MM.1S (cell line): ENCODE results near the gene CRY1.
"Not testable (repeated sequence)": the region's sequence is repeated elsewhere in the genome, so short reads cannot be mapped to it uniquely, and the experiment has no call there.

Experiments
- DNase-seq: peaks from one replicate; pipeline ENCODE4 v3.0.0-alpha.2; 2015
- H2AFZ ChIP-seq: fragments of 300-600 bp; sonication (generic); 2 replicates; pipeline ENCODE4 v1.6.0; 2016; ENCODE audit warnings: antibody characterized with exemption, low read length
- H3F3A ChIP-seq: fragments of 300-600 bp; sonication (generic); 2 replicates; pipeline ENCODE4 v1.6.1; 2016; ENCODE audit warnings: mild to moderate bottlenecking, antibody characterized with exemption, low read length, moderate library complexity, mixed read lengths; ENCODE audit not compliant: insufficient read depth
- H3K27ac ChIP-seq: fragments of 300-600 bp; sonication (generic); 2 replicates; pipeline ENCODE4 v1.5.1; 2016; ENCODE audit warnings: mild to moderate bottlenecking, low read length
- H3K27me3 ChIP-seq: fragments of 300-600 bp; sonication (generic); replicated peaks from 2 replicates; pipeline ENCODE4 v1.6.0; 2016; ENCODE audit warnings: low read length; ENCODE audit not compliant: insufficient read depth
- H3K36me3 ChIP-seq: fragments of 300-600 bp; sonication (generic); replicated peaks from 2 replicates; pipeline ENCODE4 v1.6.1; 2016; ENCODE audit warnings: mild to moderate bottlenecking, low read length, mixed read lengths; ENCODE audit not compliant: insufficient read depth
- H3K4me1 ChIP-seq: fragments of 300-600 bp; sonication (generic); 2 replicates; pipeline ENCODE4 v1.6.1; 2016; ENCODE audit warnings: low read length, mixed read lengths
- H3K4me2 ChIP-seq: fragments of 300-600 bp; sonication (generic); 2 replicates; pipeline ENCODE4 v1.6.0; 2016; ENCODE audit warnings: low read depth, low read length
- H3K4me3 ChIP-seq: fragments of 300-600 bp; sonication (generic); 2 replicates; pipeline ENCODE4 v1.5.1; 2016; ENCODE audit warnings: low read length, mixed read lengths
- H3K79me2 ChIP-seq: fragments of 300-600 bp; sonication (generic); 2 replicates; pipeline ENCODE4 v1.6.1; 2016; ENCODE audit warnings: mixed run types, low read length, mixed read lengths
- H3K9ac ChIP-seq: fragments of 300-600 bp; sonication (generic); 2 replicates; pipeline ENCODE4 v1.6.1; 2016; ENCODE audit warnings: low read length, mixed read lengths
- H3K9me2 ChIP-seq: fragments of 300-600 bp; sonication (generic); replicated peaks from 2 replicates; pipeline ENCODE4 v1.6.1; 2016; ENCODE audit warnings: mild to moderate bottlenecking, low read length, mixed read lengths; ENCODE audit not compliant: insufficient read depth
- H3K9me3 ChIP-seq: fragments of 300-600 bp; sonication (generic); replicated peaks from 2 replicates; pipeline ENCODE4 v1.6.1; 2016; ENCODE audit warnings: mild to moderate bottlenecking, low read length, mixed read lengths; ENCODE audit not compliant: insufficient read depth
- H4K20me1 ChIP-seq: fragments of 300-600 bp; sonication (generic); 2 replicates; pipeline ENCODE4 v1.6.1; 2016; ENCODE audit warnings: mild to moderate bottlenecking, low read length, moderate library complexity, mixed read lengths; ENCODE audit not compliant: insufficient read depth
- EZH2 ChIP-seq: fragments of 300-600 bp; sonication (generic); optimal IDR thresholded peaks from 2 replicates; pipeline ENCODE3; 2017; ENCODE audit warnings: low read depth, mild to moderate bottlenecking, antibody characterized with exemption, low read length, mixed read lengths
- EZH2phosphoT487 ChIP-seq: fragments of 300-600 bp; sonication (generic); IDR thresholded peaks from 2 replicates; pipeline ENCODE4 v1.6.1; 2018; ENCODE audit warnings: antibody characterized with exemption, low read length
- TF ChIP-seq, protein P1 (sequence below): fragments of 300-600 bp; sonication (generic); IDR thresholded peaks from 2 replicates; pipeline ENCODE4 v1.5.1; 2016; ENCODE audit warnings: antibody characterized with exemption, low read length, mixed read lengths

Gene CRY1

DNA sequence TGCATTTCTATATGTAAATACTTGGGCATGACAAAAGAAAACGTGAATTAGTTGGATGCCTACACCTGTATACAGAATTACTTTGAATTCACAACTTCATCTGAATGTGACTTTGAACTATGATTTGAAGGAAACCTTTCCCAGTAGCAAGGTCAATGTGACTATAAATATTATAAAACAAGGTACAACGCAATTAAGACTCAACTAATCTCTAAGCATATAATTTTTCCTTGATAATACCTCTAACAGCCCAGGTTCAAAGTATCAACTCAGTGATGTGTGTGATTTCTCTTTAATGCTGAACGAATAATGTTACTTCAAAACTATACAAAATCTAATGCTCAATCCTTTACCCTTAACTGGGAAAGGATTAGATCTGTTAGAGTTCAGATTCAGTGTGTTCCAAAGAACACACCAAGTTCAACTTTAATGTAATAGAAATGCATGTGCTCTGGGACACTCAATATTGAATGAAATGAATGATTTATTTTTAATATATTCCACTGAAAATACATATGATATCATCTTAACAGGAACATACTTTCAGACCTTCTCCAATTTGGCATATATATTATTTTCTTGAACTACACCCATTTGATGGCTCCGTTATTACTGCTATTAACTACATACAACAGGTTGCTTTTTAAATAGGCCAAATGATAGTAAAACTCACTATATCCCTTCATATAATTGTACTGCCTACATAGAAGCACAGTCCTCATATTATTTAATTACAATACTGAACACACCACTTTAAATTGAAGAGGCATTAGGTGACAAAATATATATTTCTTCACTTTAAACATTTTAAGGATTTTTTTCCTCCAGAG, 66.3 kb downstream of the CRY1 start:
- no peaks in the 10 kb centered on the region for H3F3A ChIP-seq
- H3K9ac ChIP-seq = no peak overlapping the region
- no peaks in the 10 kb centered on the region for H3K9me3 ChIP-seq
- no peak overlapping the region for H3K4me3 ChIP-seq
- H3K9me2 ChIP-seq = no peaks in the 10 kb centered on the region
- H3K4me1 ChIP-seq = no peaks in the 10 kb centered on the region
- H2AFZ ChIP-seq = no peak overlapping the region
- H3K79me2 ChIP-seq = no peaks in the 10 kb centered on the region
- H4K20me1 ChIP-seq = no peaks in the 10 kb centered on the region
- TF ChIP-seq EZH2phosphoT487 = no peak
- TF ChIP-seq, protein P1, sequence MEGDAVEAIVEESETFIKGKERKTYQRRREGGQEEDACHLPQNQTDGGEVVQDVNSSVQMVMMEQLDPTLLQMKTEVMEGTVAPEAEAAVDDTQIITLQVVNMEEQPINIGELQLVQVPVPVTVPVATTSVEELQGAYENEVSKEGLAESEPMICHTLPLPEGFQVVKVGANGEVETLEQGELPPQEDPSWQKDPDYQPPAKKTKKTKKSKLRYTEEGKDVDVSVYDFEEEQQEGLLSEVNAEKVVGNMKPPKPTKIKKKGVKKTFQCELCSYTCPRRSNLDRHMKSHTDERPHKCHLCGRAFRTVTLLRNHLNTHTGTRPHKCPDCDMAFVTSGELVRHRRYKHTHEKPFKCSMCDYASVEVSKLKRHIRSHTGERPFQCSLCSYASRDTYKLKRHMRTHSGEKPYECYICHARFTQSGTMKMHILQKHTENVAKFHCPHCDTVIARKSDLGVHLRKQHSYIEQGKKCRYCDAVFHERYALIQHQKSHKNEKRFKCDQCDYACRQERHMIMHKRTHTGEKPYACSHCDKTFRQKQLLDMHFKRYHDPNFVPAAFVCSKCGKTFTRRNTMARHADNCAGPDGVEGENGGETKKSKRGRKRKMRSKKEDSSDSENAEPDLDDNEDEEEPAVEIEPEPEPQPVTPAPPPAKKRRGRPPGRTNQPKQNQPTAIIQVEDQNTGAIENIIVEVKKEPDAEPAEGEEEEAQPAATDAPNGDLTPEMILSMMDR = no peak
- TF ChIP-seq EZH2 = no peak
- no peak for DNase-seq
- no peak overlapping the region for H3K4me2 ChIP-seq
- no peaks in the 10 kb centered on the region for H3K27me3 ChIP-seq
- no peaks in the 10 kb centered on the region for H3K36me3 ChIP-seq
- H3K27ac ChIP-seq = no peak overlapping the region

DNA sequence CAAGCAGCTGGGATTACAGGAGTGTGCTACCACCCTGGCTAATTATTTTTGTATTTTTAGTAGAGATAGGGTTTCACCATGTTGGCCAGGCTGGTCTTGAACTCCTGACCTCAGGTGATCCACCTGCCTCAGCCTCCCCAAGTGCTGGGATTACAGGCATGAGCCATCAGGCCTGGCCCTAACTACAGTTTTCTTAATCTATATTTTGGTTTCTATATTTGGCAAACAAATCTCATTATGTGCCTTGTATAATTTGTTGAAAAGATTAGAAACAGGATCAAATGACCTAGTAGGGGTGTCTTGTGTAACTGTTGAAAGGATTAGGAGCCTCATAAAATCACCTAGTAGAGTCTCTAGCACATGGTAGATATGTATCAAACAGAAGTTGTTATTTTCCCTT, 67.0 kb downstream of the CRY1 start:
- not testable (repeated sequence) for H2AFZ ChIP-seq, DNase-seq, H3K9ac ChIP-seq, H3K79me2 ChIP-seq, H3F3A ChIP-seq, H3K36me3 ChIP-seq, H3K27ac ChIP-seq, H3K4me3 ChIP-seq, H4K20me1 ChIP-seq, H3K9me2 ChIP-seq, H3K4me2 ChIP-seq, H3K9me3 ChIP-seq, H3K27me3 ChIP-seq, H3K4me1 ChIP-seq

DNA sequence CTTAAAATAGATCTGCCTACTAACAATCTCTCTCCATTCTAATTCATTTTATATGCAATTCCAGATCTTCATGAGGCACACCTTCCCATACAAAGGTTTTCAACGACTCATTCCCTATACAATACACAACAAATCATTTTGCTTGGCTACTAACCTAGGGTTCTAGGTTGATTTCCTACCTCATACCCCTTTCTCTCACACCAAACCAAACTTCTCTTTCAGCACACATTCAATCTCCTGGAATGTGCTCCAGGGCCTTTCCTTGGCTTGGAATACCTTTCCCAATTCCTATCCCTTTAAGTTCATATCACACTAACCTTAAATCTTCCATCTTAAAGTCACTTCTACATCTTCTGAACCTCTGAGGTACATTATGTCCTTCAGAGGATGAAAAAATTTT, 67.7 kb downstream of the CRY1 start:
- Histone ChIP-seq H3K4me3 (no peak overlapping the region), H3K27me3 (no peaks in the 10 kb centered on the region), H2AFZ (no peak overlapping the region), H3K79me2 (no peaks in the 10 kb centered on the region), H3K4me2 (no peak overlapping the region), H3K36me3 (no peaks in the 10 kb centered on the region), H3F3A (no peaks in the 10 kb centered on the region), H3K9ac (no peak overlapping the region), H3K4me1 (no peaks in the 10 kb centered on the region), H3K9me3 (no peaks in the 10 kb centered on the region), H4K20me1 (no peaks in the 10 kb centered on the region), H3K27ac (no peak overlapping the region), H3K9me2 (no peaks in the 10 kb centered on the region)
- TF ChIP-seq EZH2 = no peak
- TF ChIP-seq, protein P1 = no peak
- no peak for DNase-seq

DNA sequence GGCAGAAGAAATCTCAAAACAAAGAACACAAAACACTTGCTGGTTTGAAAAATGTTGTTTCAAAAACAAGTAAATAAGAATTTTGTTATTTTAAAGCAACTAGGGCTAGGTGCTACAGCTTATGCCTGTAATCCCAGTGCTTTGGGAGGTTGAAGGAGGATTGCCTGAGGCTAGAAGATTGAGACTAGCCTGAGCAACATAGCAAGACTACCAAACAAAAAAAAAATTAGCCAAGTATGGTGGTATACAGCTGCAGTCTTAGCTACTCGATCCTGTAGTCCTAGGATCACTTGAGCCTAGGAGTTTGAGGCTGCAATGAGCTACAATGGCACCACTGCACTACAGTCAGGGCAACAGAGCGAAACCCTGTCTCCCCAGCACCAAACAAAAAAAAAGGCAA, 73.8 kb downstream of the CRY1 start:
- H3K9ac ChIP-seq = no peak overlapping the region
- H3K36me3 ChIP-seq = no peaks in the 10 kb centered on the region
- no peaks in the 10 kb centered on the region for H3K79me2 ChIP-seq
- no peaks in the 10 kb centered on the region for H4K20me1 ChIP-seq
- no peak overlapping the region for H3K27ac ChIP-seq
- H3F3A ChIP-seq = no peaks in the 10 kb centered on the region
- no peaks in the 10 kb centered on the region for H3K4me1 ChIP-seq
- TF ChIP-seq EZH2phosphoT487 = no peak
- no peak for TF ChIP-seq EZH2
- TF ChIP-seq, protein P1 = no peak
- no peak for DNase-seq
- H3K4me2 ChIP-seq = no peak overlapping the region
- no peak overlapping the region for H2AFZ ChIP-seq
- no peaks in the 10 kb centered on the region for H3K27me3 ChIP-seq
- no peaks in the 10 kb centered on the region for H3K9me2 ChIP-seq
- H3K9me3 ChIP-seq = no peaks in the 10 kb centered on the region
- no peak overlapping the region for H3K4me3 ChIP-seq
